ENCODE measurements around the gene BICDL1. TPM values are rescaled to one million over a fixed set of nuclear protein-coding genes. Genes with fewer than 3 reads are reported as not detected.

BICDL1 gene
- total RNA-seq, 4 donors from 2014 or later = 0.66 to 2.4 (median 2.2) TPM; not detected in 1

- TF ChIP-seq, protein P1, sequence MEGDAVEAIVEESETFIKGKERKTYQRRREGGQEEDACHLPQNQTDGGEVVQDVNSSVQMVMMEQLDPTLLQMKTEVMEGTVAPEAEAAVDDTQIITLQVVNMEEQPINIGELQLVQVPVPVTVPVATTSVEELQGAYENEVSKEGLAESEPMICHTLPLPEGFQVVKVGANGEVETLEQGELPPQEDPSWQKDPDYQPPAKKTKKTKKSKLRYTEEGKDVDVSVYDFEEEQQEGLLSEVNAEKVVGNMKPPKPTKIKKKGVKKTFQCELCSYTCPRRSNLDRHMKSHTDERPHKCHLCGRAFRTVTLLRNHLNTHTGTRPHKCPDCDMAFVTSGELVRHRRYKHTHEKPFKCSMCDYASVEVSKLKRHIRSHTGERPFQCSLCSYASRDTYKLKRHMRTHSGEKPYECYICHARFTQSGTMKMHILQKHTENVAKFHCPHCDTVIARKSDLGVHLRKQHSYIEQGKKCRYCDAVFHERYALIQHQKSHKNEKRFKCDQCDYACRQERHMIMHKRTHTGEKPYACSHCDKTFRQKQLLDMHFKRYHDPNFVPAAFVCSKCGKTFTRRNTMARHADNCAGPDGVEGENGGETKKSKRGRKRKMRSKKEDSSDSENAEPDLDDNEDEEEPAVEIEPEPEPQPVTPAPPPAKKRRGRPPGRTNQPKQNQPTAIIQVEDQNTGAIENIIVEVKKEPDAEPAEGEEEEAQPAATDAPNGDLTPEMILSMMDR (IDR thresholded peaks at IDR 0.05; ENCODE audit: low read depth) = no peak
These were observed 103.7 kb downstream of the BICDL1 start for GRCh38 chr12:120092551-120093335.

DNA sequence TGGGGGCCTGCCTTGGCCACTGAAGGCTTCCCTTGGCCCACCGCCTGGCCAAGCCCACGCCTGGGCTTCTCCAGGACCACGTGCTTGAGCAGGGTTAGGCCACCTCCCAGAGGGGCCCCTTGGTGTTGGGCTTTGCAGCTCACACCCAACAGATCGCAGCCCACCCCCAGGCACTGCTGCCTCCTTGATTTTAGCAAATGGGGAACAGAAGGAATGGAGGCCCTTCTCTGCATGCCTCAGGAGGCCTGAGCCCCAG lies 104.2 kb downstream of the BICDL1 start:
- TF ChIP-seq, protein P1 (IDR thresholded peaks at IDR 0.05; ENCODE audit: low read depth) = no peak

- TF ChIP-seq, protein P1 (IDR thresholded peaks at IDR 0.05; ENCODE audit: low read depth) = no peak
These were observed 104.7 kb downstream of the BICDL1 start for GRCh38 chr12:120093592-120094355.

DNA sequence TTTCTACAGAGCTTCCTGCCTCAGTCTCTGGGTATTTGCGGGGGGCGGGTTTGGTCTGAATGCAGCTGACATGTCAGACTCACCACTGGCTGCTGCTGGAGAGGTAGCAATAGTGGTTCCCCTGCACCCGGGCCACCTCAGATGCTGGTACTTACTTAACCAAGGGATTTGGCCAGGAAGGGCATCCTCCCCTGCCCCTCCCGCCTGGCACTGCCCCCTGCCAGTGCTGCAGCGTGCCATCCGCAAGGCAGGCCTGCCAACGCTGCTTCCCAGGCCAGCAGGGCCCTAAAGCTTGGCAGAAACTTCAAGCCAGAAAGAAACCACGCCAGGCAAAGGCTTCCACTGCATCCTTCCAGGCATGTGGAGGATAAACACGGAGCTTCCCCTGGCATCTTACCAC lies 105.4 kb downstream of the BICDL1 start:
- TF ChIP-seq, protein P1 (IDR thresholded peaks at IDR 0.05; ENCODE audit: low read depth) = no peak

DNA sequence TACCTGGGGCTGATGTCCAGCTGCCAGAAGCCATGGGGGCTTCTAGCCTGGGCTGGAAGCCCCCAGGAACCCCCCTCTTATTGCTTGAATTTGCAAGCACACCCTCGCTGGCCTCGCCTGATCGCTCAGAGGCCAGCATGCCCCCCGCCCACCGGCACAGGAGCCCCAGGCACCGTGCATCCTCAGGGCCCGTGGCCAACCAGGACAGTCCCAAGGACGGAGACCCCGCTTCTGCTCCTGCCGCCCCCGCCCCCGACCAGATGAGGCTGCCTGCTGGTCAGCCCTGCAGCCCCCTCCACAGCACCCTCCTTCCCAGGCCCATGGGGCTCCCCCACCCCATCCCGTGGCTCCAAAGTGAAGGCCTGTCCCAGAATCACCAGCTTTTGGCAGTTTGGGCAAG lies 106.3 kb downstream of the BICDL1 start:
- TF ChIP-seq, protein P1 (IDR thresholded peaks at IDR 0.05; ENCODE audit: low read depth) = no peak

GRCh38 chr12:120095736-120096135 lies 106.7 kb downstream of the BICDL1 start:
- TF ChIP-seq, protein P1 (IDR thresholded peaks at IDR 0.05; ENCODE audit: low read depth) = no peak

DNA sequence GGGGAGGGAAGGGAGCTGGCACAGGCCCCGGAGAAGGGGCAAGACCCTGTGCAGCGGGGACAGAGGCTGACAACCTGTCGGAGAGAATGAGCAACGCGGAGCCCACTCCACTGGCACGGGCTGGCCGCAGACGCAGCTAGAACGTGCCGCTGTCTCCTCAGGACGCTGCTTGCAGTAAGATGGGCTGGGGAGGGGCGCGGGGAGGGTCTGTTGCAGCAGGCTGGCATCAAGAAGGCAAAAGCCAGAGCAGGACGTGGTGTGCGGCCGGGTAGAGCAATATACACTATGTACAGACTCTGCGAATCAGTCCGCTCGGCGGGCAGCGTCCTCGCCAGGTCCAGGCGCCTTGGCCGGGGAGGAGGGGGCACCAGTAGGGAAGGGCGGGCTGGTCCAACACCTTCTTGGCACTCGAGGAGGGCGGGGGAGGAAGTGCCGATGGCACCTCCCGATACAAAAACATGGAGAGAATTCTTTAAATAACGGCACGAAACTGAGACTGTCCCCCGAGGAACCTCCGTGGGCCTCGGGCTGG lies 107.7 kb downstream of the BICDL1 start:
- TF ChIP-seq, protein P1 (IDR thresholded peaks at IDR 0.05; ENCODE audit: low read depth) = no peak

Measured in subcutaneous adipose tissue (tissue), 4 donors.